Right lobe of liver (tissue), 4 donors: ENCODE measurements around the gene OSBPL10.

Source experiments
- CTCF ChIP-seq, 4 donors: fragments of 200-600 bp in 3 of 4; fragments of 450-650 bp in 1 of 4; IDR thresholded peaks; one replicate each; pipeline versions ENCODE4 v1.5.1 to v1.8.0; 2016 to 2022; ENCODE audit warnings: antibody characterized with exemption in 4 of 4, mild to moderate bottlenecking in 2 of 4
- POLR2A ChIP-seq: fragments of 450-650 bp; IDR thresholded peaks from one replicate; pipeline ENCODE4 v1.6.1; 2017; ENCODE audit warnings: antibody characterized with exemption, mild to moderate bottlenecking
- donor health status: DM: no; HTN: no; CAD: no.
- donor health status: DM: no; HTN: no; CAD: no.
- donor health status: DM: no; HTN: yes; CAD: no.

- no peak for TF ChIP-seq POLR2A
- TF ChIP-seq CTCF (IDR thresholded peaks at IDR 0.05) = no peak
Observed at GRCh38 chr3:31819441-31819840, 161.6 kb downstream of the OSBPL10 start.
